Testis (tissue), 3 donors: ENCODE data around the gene COG4. TPM values are rescaled to one million over a fixed set of nuclear protein-coding genes. Genes with fewer than 3 reads are reported as not detected.

Experiments
- DNase-seq: peaks from one replicate; pipeline ENCODE4 v3.0.0-alpha.2; 2019
- H3K27ac ChIP-seq, 2 donors: fragments of 200-600 bp; sonication (generic); one replicate each; pipeline ENCODE4 v1.5.1; 2019
- H3K27me3 ChIP-seq: fragments of 200-600 bp; sonication (generic); one replicate; pipeline ENCODE4 v1.5.1; 2019
- H3K36me3 ChIP-seq: fragments of 200-600 bp; sonication (generic); one replicate; pipeline ENCODE4 v1.5.1; 2017; ENCODE audit warnings: low read depth; ENCODE audit errors: missing control alignments
- H3K4me1 ChIP-seq: fragments of 200-600 bp; sonication (generic); one replicate; pipeline ENCODE4 v1.5.1; 2019
- H3K4me3 ChIP-seq, 2 donors: fragments of 200-600 bp; sonication (generic); one replicate each; pipeline ENCODE4 v1.5.1; 2017 to 2019
- H3K9me3 ChIP-seq: fragments of 200-600 bp; sonication (generic); one replicate; pipeline ENCODE4 v1.5.1; 2017
- CTCF ChIP-seq, 3 experiments: fragments of 450-650 bp in 2 of 3; fragments of 200-600 bp in 1 of 3; sonication (generic) in 1 of 3; IDR thresholded peaks; one replicate each; pipeline ENCODE4 v1.5.1; 2016 to 2019; ENCODE audit warnings: antibody characterized with exemption in 3 of 3, mild to moderate bottlenecking in 2 of 3, moderate library complexity in 1 of 3
- POLR2A ChIP-seq: fragments of 450-650 bp; IDR thresholded peaks from one replicate; pipeline ENCODE4 v1.6.1; 2017; ENCODE audit warnings: antibody characterized with exemption, mild to moderate bottlenecking, moderate library complexity
- WGBS, 2 donors: methylation state at CpG; one replicate each; pipeline ENCODE4 v1.1.5; 2018; 5-methylcytosine and 5-hydroxymethylcytosine counted together
- intact Hi-C: fragments of 100-400 bp; cut with DNase I; formaldehyde crosslinking; loops from one replicate; pipeline ENCODE4 v1.15.1; 2023; ENCODE audit warnings: low total_unique reads
- polyA plus RNA-seq: library from polyadenylated mRNA; stranded (reverse); fragments of 350-450 nt; fragmentation: Illumina TruSeq; extraction: RNeasy Lipid Tissue Mini Kit (QIAGEN cat#74804); gene quantifications from one replicate; pipeline ENCODE4 v1.2.3, GENCODE V29; 2014; ENCODE audit warnings: low read depth, low replicate concordance; ENCODE audit not compliant: insufficient read depth
- total RNA-seq, 2 donors: library from RNA; depleted of rRNA; stranded (reverse); fragments of >200 nt; gene quantifications; one replicate each; pipeline ENCODE4 v1.2.3, GENCODE V29; 2016

The COG4 gene
- total and polyA plus RNA-seq, 3 donors from 2014 or later: 65.9 to 85.9 (median 85.2) TPM

- TF ChIP-seq POLR2A: no peak
- no peak for TF ChIP-seq CTCF (IDR thresholded peaks at IDR 0.05)
- Histone ChIP-seq H3K4me3 (no peak overlapping the region), H3K4me1 (no peaks in the 10 kb centered on the region), H3K27me3 (no peaks in the 10 kb centered on the region), H3K36me3 (no peaks in the 10 kb centered on the region), H3K9me3 (no peaks in the 10 kb centered on the region), H3K27ac (no peak overlapping the region)
- WGBS, 2 donors: 89 to 91% methylated on average over 6 of the region's 6 CpGs
- DNase-seq: no peak
- intact Hi-C loops: no loop called here
Measured at GRCh38 chr16:70448075-70448474, 75.3 kb downstream of the COG4 start.

GRCh38 chr16:70444249-70445063, 78.9 kb downstream of the COG4 start:
- TF ChIP-seq POLR2A (no peak), CTCF (IDR thresholded peaks at IDR 0.05) (no peak)

GRCh38 chr16:70442344-70442743, 81.0 kb downstream of the COG4 start:
- Histone ChIP-seq H3K4me3 (no peak overlapping the region), H3K36me3 (no peaks in the 10 kb centered on the region), H3K4me1 (peaks cover 11% of the 10 kb centered on the region), H3K27me3 (no peaks in the 10 kb centered on the region), H3K9me3 (no peaks in the 10 kb centered on the region), H3K27ac (no peak overlapping the region)
- TF ChIP-seq CTCF (IDR thresholded peaks at IDR 0.05): no peak
- TF ChIP-seq POLR2A: no peak
- WGBS, 2 donors: 84 to 93% methylated on average over 7 of the region's 7 CpGs
- DNase-seq: no peak
- intact Hi-C loops: no loop called here

More at GRCh38 chr16:70444249-70445063, 78.9 kb downstream of the COG4 start:
- no peaks in the 10 kb centered on the region for H3K9me3 ChIP-seq
- no peaks in the 10 kb centered on the region for H3K36me3 ChIP-seq
- H3K4me3 ChIP-seq: no peak overlapping the region
- intact Hi-C loops: no loop called here
- DNase-seq: no peak
- no peak overlapping the region for H3K27ac ChIP-seq
- WGBS, 2 donors: 85 to 91% methylated on average over 4 of the region's 4 CpGs
- H3K4me1 ChIP-seq: no peaks in the 10 kb centered on the region
- H3K27me3 ChIP-seq: no peaks in the 10 kb centered on the region

- intact Hi-C loops: no loop called here
- H3K27ac ChIP-seq: no peak overlapping the region
- 56 to 68% methylated on average over 8 of the region's 8 CpGs for WGBS, 2 donors
- H3K27me3 ChIP-seq: no peaks in the 10 kb centered on the region
- peaks cover 19% of the 10 kb centered on the region for H3K4me1 ChIP-seq
- H3K4me3 ChIP-seq: no peak overlapping the region
- no peaks in the 10 kb centered on the region for H3K9me3 ChIP-seq
- no peaks in the 10 kb centered on the region for H3K36me3 ChIP-seq
- no peak for TF ChIP-seq POLR2A
- no peak for TF ChIP-seq CTCF (IDR thresholded peaks at IDR 0.05)
- DNase-seq: no peak
Measured at GRCh38 chr16:70441406-70441990, 81.9 kb downstream of the COG4 start.
